NT2/D1 (cell line): ENCODE data around the gene ROCK2.

Experiments
- YY1 ChIP-seq: IDR thresholded peaks from 2 replicates; pipeline ENCODE4 v1.6.1; 2011; ENCODE audit not compliant: insufficient read length, insufficient read depth
- ZNF274 ChIP-seq: IDR thresholded peaks from 2 replicates; pipeline ENCODE4 v1.6.1; 2011; ENCODE audit warnings: mild to moderate bottlenecking, low read depth, low read length

DNA sequence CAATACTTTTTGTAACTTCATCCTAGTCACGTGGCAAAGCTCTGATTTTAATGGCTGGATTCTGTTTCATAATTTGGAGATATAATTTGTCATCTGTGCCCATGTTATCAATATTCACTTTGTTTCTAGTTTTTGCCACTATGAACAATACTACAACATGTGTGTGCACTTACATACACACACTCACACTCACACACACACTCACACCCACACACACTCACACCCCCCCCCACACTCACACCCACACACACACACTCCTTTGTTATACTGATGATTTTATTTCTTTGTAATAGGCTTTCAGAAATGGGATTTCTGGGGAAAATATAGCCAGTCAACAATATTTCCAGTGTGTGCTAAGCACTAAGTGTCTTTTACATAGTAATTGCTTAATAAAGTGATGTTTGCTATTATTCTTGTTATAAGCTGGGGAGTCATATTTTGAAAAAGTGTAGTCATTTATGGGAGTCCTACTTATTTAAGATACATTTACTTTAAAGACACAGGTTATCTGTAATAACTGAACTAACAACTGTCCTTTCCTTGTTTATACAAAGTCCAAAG is 22.8 kb upstream of the ROCK2 start:
- TF ChIP-seq ZNF274 (no peak), YY1 (no peak)
